Neural crest cell (in vitro differentiated cells): Measurements from ENCODE around the gene TIMM10B. TPM values are rescaled to one million over a fixed set of nuclear protein-coding genes. Genes with fewer than 3 reads are reported as not detected.
A peak's percentile ranks its signal among the peaks of the same experiment; 100 is the strongest.

Source experiments
- DNase-seq: peaks from one replicate; pipeline ENCODE4 v3.0.0; 2021; ENCODE audit warnings: low read depth, mixed read lengths, low spot score
- H3K27ac Mint-ChIP-seq: one replicate; pipeline ENCODE4 v1.8.0; 2021; ENCODE audit warnings: mild to moderate bottlenecking, mixed read lengths; ENCODE audit not compliant: unreplicated experiment
- H3K27me3 Mint-ChIP-seq: 2 replicates; pipeline ENCODE4 v1.8.0; 2021; ENCODE audit warnings: low read depth, mild to moderate bottlenecking, mixed read lengths
- H3K36me3 Mint-ChIP-seq: 2 replicates; pipeline ENCODE4 v1.8.0; 2021; ENCODE audit warnings: low read depth, mild to moderate bottlenecking, mixed read lengths
- H3K4me1 Mint-ChIP-seq: 2 replicates; pipeline ENCODE4 v1.8.0; 2021; ENCODE audit warnings: mixed read lengths
- H3K4me3 Mint-ChIP-seq: one replicate; pipeline ENCODE4 v1.8.0; 2021; ENCODE audit warnings: mild to moderate bottlenecking, mixed read lengths
- H3K9me3 Mint-ChIP-seq: 2 replicates; pipeline ENCODE4 v1.8.0; 2021; ENCODE audit warnings: mixed read lengths
- CTCF ChIP-seq: fragments of 200-600 bp; sonication (generic); conservative IDR thresholded peaks from 2 replicates; pipeline ENCODE4 v1.5.0; 2021; ENCODE audit warnings: antibody characterized with exemption, mild to moderate bottlenecking
- total RNA-seq: library from RNA; stranded (reverse); gene quantifications from 2 replicates; pipeline ENCODE4 v1.2.1, GENCODE V29; 2021

The TIMM10B gene
- total RNA-seq, 1 donor from 2014 or later: 47.6 TPM

DNA sequence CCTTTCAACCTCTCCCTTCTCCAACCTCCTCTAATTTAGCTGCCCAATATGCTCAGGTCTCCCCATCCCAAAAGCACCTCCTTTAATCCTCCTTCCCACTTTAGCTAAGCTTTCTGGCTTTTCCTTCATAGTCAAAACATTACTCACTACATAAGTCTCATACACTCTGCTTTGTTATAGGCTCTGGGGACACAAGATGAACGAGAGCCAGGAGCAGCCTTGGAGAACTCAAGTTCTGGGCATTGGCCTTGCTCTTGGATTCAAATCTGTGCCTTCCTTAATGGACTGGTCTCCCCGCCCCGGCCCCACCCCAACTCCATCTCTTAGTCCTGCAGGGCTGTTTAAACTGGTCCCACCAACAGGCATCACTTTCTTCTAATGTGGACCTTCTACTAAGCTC lies 29.1 kb upstream of the TIMM10B start:
- no peaks in the 10 kb centered on the region for H3K36me3 Mint-ChIP-seq
- no peak overlapping the region for H3K4me3 Mint-ChIP-seq
- no peak for DNase-seq
- H3K9me3 Mint-ChIP-seq: no peaks in the 10 kb centered on the region
- no peaks in the 10 kb centered on the region for H3K27me3 Mint-ChIP-seq
- no peaks in the 10 kb centered on the region for H3K4me1 Mint-ChIP-seq
- H3K27ac Mint-ChIP-seq: peak overlapping the region; percentile 59
- TF ChIP-seq CTCF: no peak

- Mint-ChIP-seq H3K36me3 (no peaks in the 10 kb centered on the region), H3K27me3 (no peaks in the 10 kb centered on the region), H3K4me3 (no peak overlapping the region), H3K27ac (no peak overlapping the region), H3K9me3 (no peaks in the 10 kb centered on the region), H3K4me1 (no peaks in the 10 kb centered on the region)
- no peak for TF ChIP-seq CTCF
- no peak for DNase-seq
Observed at GRCh38 chr11:6453152-6453551, 28.1 kb upstream of the TIMM10B start.

DNA sequence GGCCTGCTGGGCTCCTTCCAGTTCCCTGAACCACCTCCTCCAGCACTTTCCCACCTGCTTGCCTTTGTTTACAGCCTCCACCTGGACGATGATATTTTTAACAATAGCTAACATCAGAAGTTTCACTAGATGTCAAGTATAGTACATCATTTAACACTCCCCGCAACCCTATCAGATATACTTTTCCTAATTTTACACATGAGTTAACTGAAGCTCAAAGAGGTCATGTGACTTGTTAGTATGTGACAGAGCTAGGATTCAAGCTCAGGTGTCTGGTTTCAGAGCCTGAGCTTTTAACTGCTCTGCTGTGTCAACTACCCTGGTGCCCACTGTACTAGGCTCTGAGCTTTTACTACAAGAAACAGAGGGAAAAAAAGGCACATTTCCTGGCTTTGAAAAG lies 26.2 kb upstream of the TIMM10B start:
- TF ChIP-seq CTCF: no peak
- H3K9me3 Mint-ChIP-seq: no peaks in the 10 kb centered on the region
- no peak overlapping the region for H3K4me3 Mint-ChIP-seq
- no peaks in the 10 kb centered on the region for H3K4me1 Mint-ChIP-seq
- H3K27me3 Mint-ChIP-seq: no peaks in the 10 kb centered on the region
- H3K36me3 Mint-ChIP-seq: no peaks in the 10 kb centered on the region
- no peak overlapping the region for H3K27ac Mint-ChIP-seq
- DNase-seq: no peak

- H3K4me1 Mint-ChIP-seq: no peaks in the 10 kb centered on the region
- no peaks in the 10 kb centered on the region for H3K9me3 Mint-ChIP-seq
- no peak overlapping the region for H3K4me3 Mint-ChIP-seq
- DNase-seq: no peak
- no peaks in the 10 kb centered on the region for H3K27me3 Mint-ChIP-seq
- peaks cover 3% of the 10 kb centered on the region for H3K36me3 Mint-ChIP-seq
- H3K27ac Mint-ChIP-seq: no peak overlapping the region
- TF ChIP-seq CTCF: no peak
Observed at GRCh38 chr11:6456361-6457073, 24.8 kb upstream of the TIMM10B start.

DNA sequence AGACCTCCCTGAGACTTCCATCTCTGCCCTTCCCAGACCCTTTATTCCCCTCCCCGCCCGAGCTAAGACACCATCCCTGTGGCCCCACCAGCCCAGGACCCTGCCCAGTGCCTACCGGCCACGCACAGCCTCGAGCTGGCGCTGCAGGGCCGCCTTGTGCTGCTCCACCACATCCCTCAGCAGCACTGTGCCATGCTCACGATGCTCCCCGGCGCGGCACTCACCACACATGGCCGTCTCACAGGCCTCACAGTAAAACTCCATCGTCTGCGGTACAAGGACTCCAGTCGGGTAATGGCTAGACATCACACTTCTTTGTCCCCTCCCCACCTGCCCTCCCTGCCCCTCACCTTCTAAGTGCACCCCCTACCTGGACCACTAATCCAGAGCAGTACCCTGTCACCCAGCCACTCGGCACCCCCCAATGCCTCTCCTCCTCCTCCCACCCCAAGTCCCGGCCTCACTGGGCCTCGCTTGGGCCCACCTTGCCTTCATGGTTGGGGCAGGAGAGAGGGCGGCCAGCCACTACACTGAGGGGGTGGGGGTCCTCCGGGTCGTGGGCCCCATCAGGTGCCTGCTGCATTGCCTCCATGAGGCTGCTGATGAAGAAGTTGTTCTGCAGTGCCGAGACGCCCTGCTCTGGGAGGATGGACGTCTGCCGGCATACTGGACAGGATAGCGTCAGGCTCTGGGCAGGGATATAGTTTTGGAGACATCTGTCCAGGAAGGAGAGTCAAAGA lies 23.6 kb upstream of the TIMM10B start:
- TF ChIP-seq CTCF: no peak
- DNase-seq: no peak
- H3K27me3 Mint-ChIP-seq: no peaks in the 10 kb centered on the region
- no peak overlapping the region for H3K4me3 Mint-ChIP-seq
- H3K9me3 Mint-ChIP-seq: no peaks in the 10 kb centered on the region
- peaks cover 3% of the 10 kb centered on the region for H3K36me3 Mint-ChIP-seq
- H3K4me1 Mint-ChIP-seq: no peaks in the 10 kb centered on the region
- H3K27ac Mint-ChIP-seq: no peak overlapping the region
